ENCODE results near the gene APAF1. TPM values are rescaled to one million over a fixed set of nuclear protein-coding genes. Genes with fewer than 3 reads are reported as not detected.

The APAF1 gene
- total RNA-seq, 1 donor from 2014 or later: 49.2 TPM

DNA sequence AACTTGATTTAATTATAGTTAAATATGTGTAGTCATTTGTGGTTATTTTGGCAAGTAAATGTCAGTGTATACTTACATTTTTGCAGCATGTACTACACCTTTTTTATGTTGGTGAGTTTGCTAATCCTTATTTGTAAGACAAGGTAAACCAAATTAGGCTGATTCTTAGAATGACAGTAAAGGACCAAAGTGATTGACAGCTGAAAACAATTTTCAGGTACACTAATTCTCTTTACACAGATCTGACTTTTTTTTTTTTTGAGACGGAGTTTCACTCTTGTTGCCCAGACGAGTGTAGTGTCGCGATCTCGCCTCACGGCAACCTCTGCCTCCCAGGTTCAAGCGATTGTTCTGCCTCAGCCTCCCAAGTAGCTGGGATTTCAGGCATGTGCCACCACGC lies 43.2 kb upstream of the APAF1 start:
- Histone ChIP-seq H3K9ac (ENCODE audit: low read length) (no peak overlapping the region), H3K27me3 (ENCODE audit: insufficient read depth, low read length) (no peaks in the 10 kb centered on the region), H3K4me1 (ENCODE audit: insufficient read depth, low read length) (no peaks in the 10 kb centered on the region), H4K20me1 (ENCODE audit: insufficient read depth, low read length) (peaks cover 64% of the 10 kb centered on the region), H3K27ac (ENCODE audit: low read depth, low read length) (no peak overlapping the region), H3K9me3 (ENCODE audit: insufficient read depth, low read depth, low read length) (no peaks in the 10 kb centered on the region), H3K4me2 (ENCODE audit: low read length) (no peak overlapping the region), H2AFZ (ENCODE audit: low read depth, low read length) (no peak overlapping the region), H3K79me2 (ENCODE audit: insufficient read depth, low read length) (peaks cover 31% of the 10 kb centered on the region), H3K4me3 (ENCODE audit: insufficient read depth, low read depth, low read length) (no peak overlapping the region), H3K36me3 (ENCODE audit: insufficient read depth, low read length) (peaks cover 56% of the 10 kb centered on the region)
- Mint-ChIP-seq H3K4me1 (ENCODE audit: low read depth, unreplicated experiment) (peaks cover 3% of the 10 kb centered on the region), H3K27ac (ENCODE audit: unreplicated experiment) (peak overlapping the region; percentile 41), H3K9me3 (ENCODE audit: unreplicated experiment) (no peaks in the 10 kb centered on the region), H3K36me3 (ENCODE audit: low read depth, unreplicated experiment) (peaks cover 7% of the 10 kb centered on the region), H3K27me3 (ENCODE audit: low read depth, unreplicated experiment) (no peaks in the 10 kb centered on the region), H3K4me3 (ENCODE audit: unreplicated experiment) (no peak overlapping the region)
- DNase-seq (ENCODE audit: low read depth) (no peak), FAIRE-seq (no peak)
- TF ChIP-seq EZH2 (IDR thresholded peaks at IDR 0.05; ENCODE audit: insufficient read depth, low read length): no peak
- TF ChIP-seq, protein P1, sequence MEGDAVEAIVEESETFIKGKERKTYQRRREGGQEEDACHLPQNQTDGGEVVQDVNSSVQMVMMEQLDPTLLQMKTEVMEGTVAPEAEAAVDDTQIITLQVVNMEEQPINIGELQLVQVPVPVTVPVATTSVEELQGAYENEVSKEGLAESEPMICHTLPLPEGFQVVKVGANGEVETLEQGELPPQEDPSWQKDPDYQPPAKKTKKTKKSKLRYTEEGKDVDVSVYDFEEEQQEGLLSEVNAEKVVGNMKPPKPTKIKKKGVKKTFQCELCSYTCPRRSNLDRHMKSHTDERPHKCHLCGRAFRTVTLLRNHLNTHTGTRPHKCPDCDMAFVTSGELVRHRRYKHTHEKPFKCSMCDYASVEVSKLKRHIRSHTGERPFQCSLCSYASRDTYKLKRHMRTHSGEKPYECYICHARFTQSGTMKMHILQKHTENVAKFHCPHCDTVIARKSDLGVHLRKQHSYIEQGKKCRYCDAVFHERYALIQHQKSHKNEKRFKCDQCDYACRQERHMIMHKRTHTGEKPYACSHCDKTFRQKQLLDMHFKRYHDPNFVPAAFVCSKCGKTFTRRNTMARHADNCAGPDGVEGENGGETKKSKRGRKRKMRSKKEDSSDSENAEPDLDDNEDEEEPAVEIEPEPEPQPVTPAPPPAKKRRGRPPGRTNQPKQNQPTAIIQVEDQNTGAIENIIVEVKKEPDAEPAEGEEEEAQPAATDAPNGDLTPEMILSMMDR (IDR thresholded peaks at IDR 0.05; ENCODE audit: insufficient read depth, low read depth, low read length): no peak

DNA sequence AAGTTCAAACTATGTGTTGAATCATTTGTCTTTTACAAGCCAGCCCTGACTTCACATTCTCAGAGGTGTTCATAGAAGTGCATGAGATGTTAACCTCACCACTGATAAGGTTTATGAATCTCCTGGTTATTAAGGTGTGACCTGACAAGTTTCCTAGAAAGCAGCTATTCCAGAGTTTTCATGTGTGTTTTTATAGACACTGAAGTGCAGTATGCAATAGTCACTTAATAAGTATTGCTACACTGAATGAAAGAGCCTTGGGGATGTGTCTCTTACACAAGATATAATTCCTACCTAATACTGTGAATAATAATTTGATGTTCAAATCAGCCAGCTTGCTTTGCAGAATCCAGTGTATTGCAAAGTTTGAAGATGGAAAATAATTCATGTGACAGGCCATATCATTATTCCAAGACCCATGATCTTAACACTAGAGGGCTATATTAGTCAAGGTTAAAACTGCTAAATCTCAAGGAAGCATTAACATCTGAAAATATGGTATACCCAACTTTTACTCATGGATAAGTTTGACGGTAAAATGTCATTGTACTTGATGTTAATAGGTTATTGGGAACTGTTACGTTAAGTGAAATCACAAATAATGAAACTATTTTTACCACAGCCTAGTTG lies 38.6 kb upstream of the APAF1 start:
- DNase-seq (ENCODE audit: low read depth): no peak
- no peaks in the 10 kb centered on the region for H3K9me3 Mint-ChIP-seq (ENCODE audit: unreplicated experiment)
- Histone ChIP-seq H3K79me2 (ENCODE audit: insufficient read depth, low read length) (peaks cover under 1% of the 10 kb centered on the region), H3K27ac (ENCODE audit: low read depth, low read length) (no peak overlapping the region), H4K20me1 (ENCODE audit: insufficient read depth, low read length) (peaks cover 24% of the 10 kb centered on the region), H3K9me3 (ENCODE audit: insufficient read depth, low read depth, low read length) (no peaks in the 10 kb centered on the region), H3K36me3 (ENCODE audit: insufficient read depth, low read length) (peaks cover 19% of the 10 kb centered on the region), H2AFZ (ENCODE audit: low read depth, low read length) (no peak overlapping the region), H3K27me3 (ENCODE audit: insufficient read depth, low read length) (no peaks in the 10 kb centered on the region), H3K4me3 (ENCODE audit: insufficient read depth, low read depth, low read length) (no peak overlapping the region), H3K4me2 (ENCODE audit: low read length) (no peak overlapping the region), H3K9ac (ENCODE audit: low read length) (no peak overlapping the region), H3K4me1 (ENCODE audit: insufficient read depth, low read length) (no peaks in the 10 kb centered on the region)
- peaks cover 6% of the 10 kb centered on the region for H3K36me3 Mint-ChIP-seq (ENCODE audit: low read depth, unreplicated experiment)
- no peaks in the 10 kb centered on the region for H3K27me3 Mint-ChIP-seq (ENCODE audit: low read depth, unreplicated experiment)
- TF ChIP-seq EZH2 (IDR thresholded peaks at IDR 0.05; ENCODE audit: insufficient read depth, low read length): no peak
- TF ChIP-seq, protein P1 (IDR thresholded peaks at IDR 0.05; ENCODE audit: insufficient read depth, low read depth, low read length): no peak
- no peak overlapping the region for H3K27ac Mint-ChIP-seq (ENCODE audit: unreplicated experiment)
- FAIRE-seq: no peak
- H3K4me1 Mint-ChIP-seq (ENCODE audit: low read depth, unreplicated experiment): no peaks in the 10 kb centered on the region
- H3K4me3 Mint-ChIP-seq (ENCODE audit: unreplicated experiment): peak overlapping the region; percentile 14

DNA sequence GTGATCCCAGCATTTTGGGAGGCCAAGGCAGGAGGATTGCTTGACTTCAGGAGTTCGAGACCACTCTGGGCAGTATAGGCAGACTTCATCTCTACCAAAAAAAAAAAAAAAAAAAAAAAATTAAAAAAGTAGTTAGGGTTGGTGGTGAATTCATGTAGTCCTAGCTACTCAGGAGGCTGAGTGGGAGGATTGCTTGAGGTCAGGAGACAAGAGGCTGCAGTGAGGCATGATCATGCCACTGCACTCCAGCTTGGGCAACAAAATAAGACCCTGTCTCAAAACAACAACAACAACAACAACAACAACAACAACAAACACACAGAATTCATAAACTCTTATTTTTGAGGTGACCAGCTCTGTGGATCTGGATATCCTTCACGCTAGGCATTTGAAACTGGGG lies 34.5 kb upstream of the APAF1 start:
- Mint-ChIP-seq H3K9me3 (ENCODE audit: unreplicated experiment) (no peaks in the 10 kb centered on the region), H3K27ac (ENCODE audit: unreplicated experiment) (no peak overlapping the region), H3K27me3 (ENCODE audit: low read depth, unreplicated experiment) (no peaks in the 10 kb centered on the region), H3K4me1 (ENCODE audit: low read depth, unreplicated experiment) (no peaks in the 10 kb centered on the region), H3K36me3 (ENCODE audit: low read depth, unreplicated experiment) (peaks cover 7% of the 10 kb centered on the region), H3K4me3 (ENCODE audit: unreplicated experiment) (no peak overlapping the region)
- peaks cover 5% of the 10 kb centered on the region for H3K36me3 ChIP-seq (ENCODE audit: insufficient read depth, low read length)
- H3K27me3 ChIP-seq (ENCODE audit: insufficient read depth, low read length): no peaks in the 10 kb centered on the region
- no peak overlapping the region for H3K4me3 ChIP-seq (ENCODE audit: insufficient read depth, low read depth, low read length)
- peaks cover 3% of the 10 kb centered on the region for H4K20me1 ChIP-seq (ENCODE audit: insufficient read depth, low read length)
- no peak for DNase-seq (ENCODE audit: low read depth)
- no peak for FAIRE-seq
- no peaks in the 10 kb centered on the region for H3K9me3 ChIP-seq (ENCODE audit: insufficient read depth, low read depth, low read length)
- no peak overlapping the region for H3K4me2 ChIP-seq (ENCODE audit: low read length)
- no peak overlapping the region for H2AFZ ChIP-seq (ENCODE audit: low read depth, low read length)
- H3K9ac ChIP-seq (ENCODE audit: low read length): no peak overlapping the region
- TF ChIP-seq, protein P1 (IDR thresholded peaks at IDR 0.05; ENCODE audit: insufficient read depth, low read depth, low read length): no peak
- TF ChIP-seq EZH2 (IDR thresholded peaks at IDR 0.05; ENCODE audit: insufficient read depth, low read length): no peak
- no peaks in the 10 kb centered on the region for H3K4me1 ChIP-seq (ENCODE audit: insufficient read depth, low read length)
- no peaks in the 10 kb centered on the region for H3K79me2 ChIP-seq (ENCODE audit: insufficient read depth, low read length)
- H3K27ac ChIP-seq (ENCODE audit: low read depth, low read length): no peak overlapping the region

Measured in astrocyte (in vitro differentiated cells and primary cell).